Gastroesophageal sphincter (tissue), 4 donors: ENCODE results near the gene SLC24A3. TPM values are rescaled to one million over a fixed set of nuclear protein-coding genes. Genes with fewer than 3 reads are reported as not detected.

Experiments
- ATAC-seq: fragments of 150-250 bp; one replicate; pipeline ENCODE4 v1.9.1; 2016; ENCODE audit warnings: mild to moderate bottlenecking, moderate library complexity
- H3K27ac ChIP-seq, 4 donors: fragments of 200-600 bp; sonication (generic) in 3 of 4; 1 replicate in 3 of 4; 2 replicates in 1 of 4; pipeline ENCODE4 v1.5.1; 2016 to 2019
- H3K27me3 ChIP-seq: fragments of 200-600 bp; sonication (generic); one replicate; pipeline ENCODE4 v1.5.1; 2019
- H3K36me3 ChIP-seq, 2 donors: fragments of 200-600 bp; sonication (generic); one replicate each; pipeline ENCODE4 v1.5.1; 2019; ENCODE audit warnings: control low read depth in 1 of 2
- H3K4me1 ChIP-seq, 3 donors: fragments of 200-600 bp; sonication (generic); 1 replicate in 2 of 3; 2 replicates in 1 of 3; pipeline ENCODE4 v1.5.1; 2016 to 2019; ENCODE audit warnings: control low read depth in 2 of 3
- H3K4me3 ChIP-seq, 2 donors: fragments of 200-600 bp; sonication (generic); one replicate each; pipeline ENCODE4 v1.5.1; 2019; ENCODE audit warnings: mild to moderate bottlenecking in 1 of 2, moderate library complexity in 1 of 2
- H3K9me3 ChIP-seq, 3 donors: fragments of 200-600 bp; sonication (generic); one replicate each; pipeline ENCODE4 v1.5.1; 2017 to 2019; ENCODE audit warnings: control low read depth in 2 of 3
- CTCF ChIP-seq, 4 experiments: fragments of 200-600 bp in 2 of 4; fragments of 450-650 bp in 2 of 4; sonication (generic) in 1 of 4; IDR thresholded peaks; one replicate each; pipeline ENCODE4 v1.5.1; 2017 to 2019; ENCODE audit warnings: antibody characterized with exemption in 4 of 4, mild to moderate bottlenecking in 2 of 4, moderate library complexity in 2 of 4
- EP300 ChIP-seq: sonication (generic); formaldehyde crosslinking; IDR thresholded peaks from one replicate; pipeline ENCODE4 v1.6.1; 2017; ENCODE audit warnings: antibody characterized with exemption, mild to moderate bottlenecking
- POLR2A ChIP-seq, 2 donors: fragments of 450-650 bp; IDR thresholded peaks; one replicate each; pipeline ENCODE4 v1.6.1; 2017; ENCODE audit warnings: antibody characterized with exemption in 2 of 2, mild to moderate bottlenecking in 2 of 2, moderate library complexity in 1 of 2
- POLR2AphosphoS5 ChIP-seq: sonication (generic); formaldehyde crosslinking; IDR thresholded peaks from one replicate; pipeline ENCODE4 v1.6.1; 2017; ENCODE audit warnings: antibody characterized with exemption
- WGBS, 2 donors: methylation state at CpG; one replicate each; pipeline ENCODE4 v1.1.5; 2018; ENCODE audit warnings: low coverage in 1 of 2; 5-methylcytosine and 5-hydroxymethylcytosine counted together
- total RNA-seq, 4 donors: library from RNA; depleted of rRNA; stranded (reverse); fragments of >200 nt; gene quantifications; one replicate each; pipeline ENCODE4 v1.1.0, GENCODE V29; 2016

The SLC24A3 gene
- total RNA-seq, 4 donors from 2014 or later: 2.7 to 13.5 (median 5.5) TPM

- Histone ChIP-seq H3K27me3 (peaks cover 6% of the 10 kb centered on the region), H3K36me3 (peaks cover 0 to 5% of the 10 kb centered on the region in 2 donors), H3K4me3 (no peak overlapping the region), H3K27ac (no peak overlapping the region), H3K4me1 (no peaks in the 10 kb centered on the region), H3K9me3 (no peaks in the 10 kb centered on the region)
- 89 to 100% methylated on average over 3 to 4 of the region's 4 CpGs for WGBS, 2 donors
- no peak for ATAC-seq
- TF ChIP-seq EP300 (no peak), POLR2A (IDR thresholded peaks at IDR 0.05) (no peak), POLR2AphosphoS5 (no peak), CTCF (IDR thresholded peaks at IDR 0.05) (no peak)
These were observed 510.6 kb downstream of the SLC24A3 start for GRCh38 chr20:19723051-19723450.

- Histone ChIP-seq H3K4me3 (no peak overlapping the region), H3K36me3 (peaks cover 0 to 5% of the 10 kb centered on the region in 2 donors), H3K4me1 (no peaks in the 10 kb centered on the region), H3K27ac (no peak overlapping the region), H3K9me3 (no peaks in the 10 kb centered on the region), H3K27me3 (peaks cover 6% of the 10 kb centered on the region)
- WGBS, 2 donors: 82 to 90% methylated on average over 2 to 5 of the region's 11 CpGs
- no peak for TF ChIP-seq EP300
- no peak for TF ChIP-seq POLR2A (IDR thresholded peaks at IDR 0.05)
- TF ChIP-seq POLR2AphosphoS5: no peak
- TF ChIP-seq CTCF (IDR thresholded peaks at IDR 0.05): no peak
- no peak for ATAC-seq
These were observed 511.5 kb downstream of the SLC24A3 start for GRCh38 chr20:19723813-19724430.

GRCh38 chr20:19725373-19725772 lies 512.9 kb downstream of the SLC24A3 start:
- Histone ChIP-seq H3K36me3 (peaks cover 0 to 5% of the 10 kb centered on the region in 2 donors), H3K9me3 (no peaks in the 10 kb centered on the region), H3K4me1 (no peaks in the 10 kb centered on the region), H3K27ac (no peak overlapping the region), H3K4me3 (no peak overlapping the region), H3K27me3 (peaks cover 2% of the 10 kb centered on the region)
- WGBS, 2 donors: 89 to 97% methylated on average over 4 of the region's 4 CpGs
- TF ChIP-seq EP300 (no peak), CTCF (IDR thresholded peaks at IDR 0.05) (no peak), POLR2AphosphoS5 (no peak), POLR2A (IDR thresholded peaks at IDR 0.05) (no peak)
- ATAC-seq: no peak

DNA sequence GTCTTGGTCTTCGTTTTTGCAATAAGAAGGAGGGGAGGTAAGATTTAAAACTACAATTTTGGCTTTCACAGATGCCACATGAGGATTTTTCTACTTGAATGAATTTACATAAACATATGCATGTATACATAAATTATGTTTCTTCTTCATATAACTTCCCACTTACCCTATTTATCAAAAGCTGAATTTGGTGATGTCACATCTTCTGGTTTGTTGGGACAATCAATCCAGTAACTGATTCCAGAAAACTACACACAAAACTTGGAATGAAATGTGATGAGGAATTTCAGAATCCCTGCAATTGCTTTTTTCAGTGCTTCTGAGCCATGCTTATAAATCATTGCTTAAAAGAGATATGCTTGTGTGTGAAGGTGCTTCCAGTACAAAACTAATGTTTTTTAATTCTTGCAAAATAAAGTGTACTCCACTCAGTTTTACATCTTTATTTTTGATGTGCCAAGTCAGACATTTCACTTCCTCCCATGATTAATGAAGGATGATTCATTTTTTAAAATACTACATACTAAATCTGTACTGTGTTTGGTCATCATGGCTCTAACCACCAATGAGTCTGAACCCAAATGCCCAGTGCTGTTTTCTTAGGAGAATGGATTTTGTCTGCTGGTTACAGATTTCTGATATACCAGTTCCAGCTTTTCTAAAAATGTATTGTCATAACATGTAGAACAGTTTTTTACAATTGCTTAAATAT lies 513.5 kb downstream of the SLC24A3 start:
- peaks cover 0 to 5% of the 10 kb centered on the region in 2 donors for H3K36me3 ChIP-seq
- H3K9me3 ChIP-seq: no peaks in the 10 kb centered on the region
- H3K4me3 ChIP-seq: no peak overlapping the region
- no peak for TF ChIP-seq CTCF (IDR thresholded peaks at IDR 0.05)
- peak; percentile 20 for TF ChIP-seq POLR2AphosphoS5
- TF ChIP-seq POLR2A (IDR thresholded peaks at IDR 0.05): no peak
- no peak for TF ChIP-seq EP300
- peak; percentile 51 for ATAC-seq
- H3K27me3 ChIP-seq: no peaks in the 10 kb centered on the region
- WGBS, 2 donors: 83 to 100% methylated on average over 1 of the region's 1 CpG
- H3K4me1 ChIP-seq: no peaks in the 10 kb centered on the region
- H3K27ac ChIP-seq: no peak overlapping the region
